ENCODE results near the gene PCCA.
"Not testable (repeated sequence)": the region's sequence is repeated elsewhere in the genome, so short reads cannot be mapped to it uniquely, and the experiment has no call there.

PCCA gene

DNA sequence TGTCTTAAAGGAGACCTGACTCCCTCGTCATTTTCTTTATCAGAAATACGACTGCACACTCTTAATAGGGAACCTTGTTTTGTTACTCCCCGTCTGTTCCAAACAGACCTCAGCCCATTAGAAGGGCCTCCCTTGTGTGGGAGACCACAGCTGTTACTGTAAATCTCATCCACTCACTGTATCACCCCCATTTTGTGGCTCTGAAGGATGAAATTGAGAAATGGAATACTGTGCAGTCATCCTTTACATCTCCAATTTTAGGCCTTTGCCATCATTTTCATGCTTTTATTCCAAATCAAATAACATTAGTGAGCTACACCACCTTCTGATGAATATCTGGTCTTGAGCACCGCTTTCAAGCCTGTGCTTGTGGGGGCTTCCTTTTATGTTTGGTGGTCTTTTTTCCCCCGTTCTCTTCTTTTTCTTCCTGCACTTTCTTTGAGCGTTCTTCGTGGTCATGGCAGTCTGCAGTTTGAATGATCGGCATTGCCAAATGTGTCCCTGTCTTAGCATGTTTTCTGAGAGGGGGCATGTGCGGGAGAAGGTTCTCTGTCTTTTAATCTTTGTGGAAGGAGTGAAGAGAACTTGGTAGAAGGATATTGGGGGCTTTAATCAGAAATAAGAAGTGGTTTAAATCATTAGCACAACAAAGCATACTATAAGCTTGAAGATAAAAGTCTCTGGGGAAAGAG is 433.9 kb downstream of the PCCA start:
- no peak overlapping the region for H3K4me3 ChIP-seq (ENCODE audit: low read depth in 1 of 2, low read length in 2 of 2)
- no peaks in the 10 kb centered on the region for H3K9me3 ChIP-seq (ENCODE audit: control insufficient read depth in 1 of 2, low read length in 2 of 2)
- no peaks in the 10 kb centered on the region for H3K27me3 ChIP-seq (ENCODE audit: low read depth, low read length)
- H3K36me3 ChIP-seq (ENCODE audit: control insufficient read depth in 1 of 2, insufficient read depth in 2 of 2, low read length in 2 of 2): peaks cover 7 to 14% of the 10 kb centered on the region in 2 donors
- H3K27ac ChIP-seq (ENCODE audit: low read length): no peak overlapping the region
- no peaks in the 10 kb centered on the region for H3K4me1 ChIP-seq (ENCODE audit: control insufficient read depth in 1 of 2, insufficient read depth in 2 of 2, low read length in 2 of 2)

DNA sequence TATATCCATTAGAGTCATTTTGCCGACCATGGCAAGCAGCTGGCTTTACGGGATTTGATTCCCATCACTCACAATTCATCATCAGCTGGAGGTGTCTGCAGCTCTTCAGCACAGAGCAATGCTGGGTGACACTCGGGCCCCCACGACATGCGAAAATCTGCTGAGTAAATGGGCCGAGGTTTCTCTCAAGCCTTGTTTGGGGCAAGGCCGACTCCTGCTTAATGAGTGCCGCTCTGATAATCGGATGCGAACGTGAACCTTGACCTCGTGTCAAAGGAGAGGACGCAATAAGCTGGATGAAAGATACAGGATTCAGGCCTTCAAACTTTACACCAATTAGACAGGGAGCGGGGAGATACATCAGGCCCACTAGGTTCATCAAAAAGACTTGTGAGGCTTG is 434.5 kb downstream of the PCCA start:
- no peaks in the 10 kb centered on the region for H3K9me3 ChIP-seq (ENCODE audit: control insufficient read depth in 1 of 2, low read length in 2 of 2)
- peaks cover 12 to 16% of the 10 kb centered on the region in 2 donors for H3K36me3 ChIP-seq (ENCODE audit: control insufficient read depth in 1 of 2, insufficient read depth in 2 of 2, low read length in 2 of 2)
- H3K27me3 ChIP-seq (ENCODE audit: low read depth, low read length): no peaks in the 10 kb centered on the region
- no peak overlapping the region for H3K27ac ChIP-seq (ENCODE audit: low read length)
- no peaks in the 10 kb centered on the region for H3K4me1 ChIP-seq (ENCODE audit: control insufficient read depth in 1 of 2, insufficient read depth in 2 of 2, low read length in 2 of 2)
- no peak overlapping the region for H3K4me3 ChIP-seq (ENCODE audit: low read depth in 1 of 2, low read length in 2 of 2)

DNA sequence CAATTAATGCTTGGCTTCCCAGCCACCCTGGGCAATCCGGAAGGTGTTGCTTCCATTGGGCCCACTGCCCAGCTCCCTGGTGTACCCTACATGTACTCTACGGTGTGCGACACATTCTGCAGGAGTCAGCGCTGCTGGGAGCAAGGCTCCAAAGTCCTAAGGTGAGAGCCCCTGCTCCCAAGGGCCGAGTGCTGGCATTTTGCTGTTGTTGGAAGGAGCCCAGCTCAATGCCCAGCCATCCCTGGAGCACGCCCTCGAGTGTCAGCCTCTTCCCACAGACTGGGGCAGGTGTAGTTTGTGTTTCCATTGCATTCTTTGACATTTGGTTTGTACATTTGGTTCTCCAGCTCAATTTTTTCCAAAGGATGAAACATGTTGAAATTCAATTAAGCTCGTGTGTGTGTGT is 435.1 kb downstream of the PCCA start:
- peaks cover 12 to 16% of the 10 kb centered on the region in 2 donors for H3K36me3 ChIP-seq (ENCODE audit: control insufficient read depth in 1 of 2, insufficient read depth in 2 of 2, low read length in 2 of 2)
- no peaks in the 10 kb centered on the region for H3K27me3 ChIP-seq (ENCODE audit: low read depth, low read length)
- no peaks in the 10 kb centered on the region for H3K9me3 ChIP-seq (ENCODE audit: control insufficient read depth in 1 of 2, low read length in 2 of 2)
- no peaks in the 10 kb centered on the region for H3K4me1 ChIP-seq (ENCODE audit: control insufficient read depth in 1 of 2, insufficient read depth in 2 of 2, low read length in 2 of 2)
- H3K27ac ChIP-seq (ENCODE audit: low read length): no peak overlapping the region
- no peak overlapping the region for H3K4me3 ChIP-seq (ENCODE audit: low read depth in 1 of 2, low read length in 2 of 2)

DNA sequence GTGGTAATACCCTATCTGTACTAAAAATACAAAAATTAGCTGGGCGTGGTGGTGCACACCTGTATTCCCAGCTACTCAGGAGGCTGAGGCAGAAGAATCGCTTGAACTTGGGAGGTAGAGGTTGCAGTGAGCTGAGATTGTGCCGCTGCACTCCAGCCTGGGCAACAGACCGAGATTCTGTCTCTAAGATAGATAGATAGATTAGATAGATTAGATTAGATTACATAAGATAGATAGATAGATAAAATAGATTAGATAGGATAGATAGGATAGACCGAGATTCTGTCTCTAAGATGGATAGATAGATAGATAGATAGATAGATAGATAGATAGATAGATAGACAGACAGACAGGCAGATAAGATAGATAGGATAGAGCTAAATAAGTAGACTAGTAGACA is 435.8 kb downstream of the PCCA start:
- H3K4me3 ChIP-seq (ENCODE audit: low read depth in 1 of 2, low read length in 2 of 2); H3K27me3 ChIP-seq (ENCODE audit: low read depth, low read length); H3K27ac ChIP-seq (ENCODE audit: low read length); H3K9me3 ChIP-seq (ENCODE audit: control insufficient read depth in 1 of 2, low read length in 2 of 2); H3K4me1 ChIP-seq (ENCODE audit: control insufficient read depth in 1 of 2, insufficient read depth in 2 of 2, low read length in 2 of 2): not testable (repeated sequence)
- H3K36me3 ChIP-seq (ENCODE audit: control insufficient read depth in 1 of 2, insufficient read depth in 2 of 2, low read length in 2 of 2): peaks cover 16 to 21% of the 10 kb centered on the region in 2 donors

DNA sequence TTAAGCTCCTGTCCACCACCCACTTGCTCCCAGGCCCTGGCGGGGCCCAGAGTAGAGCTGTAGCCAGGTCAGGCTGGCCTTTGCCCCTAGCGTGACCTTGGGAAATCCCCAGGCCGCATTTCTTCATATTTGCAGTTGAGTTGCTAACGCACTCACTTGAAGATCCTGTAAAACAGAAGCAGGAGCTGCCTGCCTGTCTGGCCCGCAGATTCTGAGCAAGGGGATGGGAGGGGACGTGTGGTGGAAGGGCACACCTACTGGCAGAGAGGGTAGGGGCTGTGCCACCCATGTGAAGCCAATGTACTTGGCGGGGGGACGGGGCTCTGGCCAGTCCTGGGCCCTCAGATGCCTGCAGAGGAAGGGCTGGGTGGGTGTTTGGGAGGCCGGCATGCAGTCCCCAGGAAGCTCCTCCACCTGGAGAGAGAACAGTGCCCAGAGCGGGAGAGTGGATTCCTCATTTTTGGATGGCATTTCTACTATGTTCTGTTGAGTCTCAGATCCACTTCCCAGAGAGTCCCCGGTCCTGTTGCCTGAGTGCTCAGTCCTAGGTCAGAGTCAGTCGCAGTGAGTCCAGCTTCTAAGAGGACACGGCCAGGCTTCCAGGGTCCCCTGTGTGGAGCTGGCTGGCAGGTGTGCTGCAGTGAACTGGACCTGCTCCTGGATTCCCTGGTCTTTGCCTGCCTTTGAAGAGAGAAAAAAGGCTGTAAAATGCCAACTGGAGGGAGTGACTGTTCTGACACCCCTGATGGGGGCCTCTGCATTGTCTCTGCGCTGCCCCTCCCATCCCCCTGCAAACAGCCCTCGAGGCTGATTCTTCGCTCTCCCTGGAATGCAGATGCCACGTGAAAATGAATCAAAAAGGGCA is 436.8 kb downstream of the PCCA start:
- H3K36me3 ChIP-seq (ENCODE audit: control insufficient read depth in 1 of 2, insufficient read depth in 2 of 2, low read length in 2 of 2): peaks cover 21 to 22% of the 10 kb centered on the region in 2 donors
- H3K4me1 ChIP-seq (ENCODE audit: control insufficient read depth in 1 of 2, insufficient read depth in 2 of 2, low read length in 2 of 2): no peaks in the 10 kb centered on the region

DNA sequence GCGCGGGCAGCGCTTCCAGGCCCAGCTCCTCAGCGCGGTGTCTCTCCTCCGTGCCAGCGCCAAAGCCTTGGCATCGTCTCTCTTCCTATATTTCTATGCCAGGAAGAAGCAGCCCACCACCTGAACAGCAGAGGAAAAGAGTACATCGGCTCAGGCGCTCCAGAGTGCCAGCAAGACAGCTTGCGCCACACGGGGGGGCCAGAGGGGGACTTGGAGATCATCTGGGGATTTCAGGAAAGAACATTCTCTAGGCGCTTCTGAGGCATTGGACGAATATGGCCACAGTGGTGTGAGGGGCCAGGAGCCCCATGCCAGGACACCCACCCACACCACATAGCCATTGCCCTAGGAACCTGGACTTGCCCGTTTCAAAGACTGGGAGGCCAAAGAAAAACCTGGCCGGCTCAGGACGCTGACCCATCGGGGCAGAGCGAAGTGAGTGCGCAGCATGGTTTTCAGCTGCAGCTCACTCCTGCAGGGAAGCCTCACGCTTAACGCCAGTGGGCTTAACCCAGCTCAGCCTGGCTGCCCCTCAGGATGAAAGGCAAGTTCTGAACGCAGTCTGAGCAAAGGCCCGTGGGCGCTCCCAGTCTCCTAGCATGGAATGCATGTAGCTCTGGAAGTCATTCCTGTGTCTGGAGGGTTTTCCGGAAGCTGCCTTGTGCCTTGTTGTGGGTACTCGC is 437.6 kb downstream of the PCCA start:
- no peaks in the 10 kb centered on the region for H3K4me1 ChIP-seq (ENCODE audit: control insufficient read depth in 1 of 2, insufficient read depth in 2 of 2, low read length in 2 of 2)
- no peak overlapping the region for H3K4me3 ChIP-seq (ENCODE audit: low read depth in 1 of 2, low read length in 2 of 2)
- H3K36me3 ChIP-seq (ENCODE audit: control insufficient read depth in 1 of 2, insufficient read depth in 2 of 2, low read length in 2 of 2): peaks cover 21 to 22% of the 10 kb centered on the region in 2 donors
- no peak overlapping the region for H3K27ac ChIP-seq (ENCODE audit: low read length)
- H3K9me3 ChIP-seq (ENCODE audit: control insufficient read depth in 1 of 2, low read length in 2 of 2): no peaks in the 10 kb centered on the region
- H3K27me3 ChIP-seq (ENCODE audit: low read depth, low read length): no peaks in the 10 kb centered on the region

More for the DNA sequence above, 436.8 kb downstream of the PCCA start:
- H3K9me3 ChIP-seq (ENCODE audit: control insufficient read depth in 1 of 2, low read length in 2 of 2): no peaks in the 10 kb centered on the region
- H3K27me3 ChIP-seq (ENCODE audit: low read depth, low read length): no peaks in the 10 kb centered on the region
- H3K4me3 ChIP-seq (ENCODE audit: low read depth in 1 of 2, low read length in 2 of 2): no peak overlapping the region
- H3K27ac ChIP-seq (ENCODE audit: low read length): no peak overlapping the region

DNA sequence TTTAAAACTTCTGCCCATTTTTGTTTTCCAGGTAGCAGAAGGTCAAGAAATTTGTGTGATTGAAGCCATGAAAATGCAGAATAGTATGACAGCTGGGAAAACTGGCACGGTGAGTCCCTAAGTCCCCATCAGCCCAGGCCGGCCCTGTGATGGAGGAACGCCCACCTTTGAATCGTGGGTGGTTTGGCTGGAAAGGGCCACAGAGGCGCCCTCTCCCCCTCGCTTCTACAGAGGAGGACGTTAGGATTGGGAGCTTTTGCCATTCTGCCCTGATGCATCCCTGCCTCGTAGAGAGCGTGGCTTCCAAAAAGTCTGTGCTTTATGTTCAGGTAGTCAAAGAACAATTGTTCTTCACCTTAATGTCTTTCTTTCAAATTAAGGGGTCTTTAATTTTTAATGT is 438.8 kb downstream of the PCCA start:
- Histone ChIP-seq H3K27ac (ENCODE audit: low read length) (no peak overlapping the region), H3K4me1 (ENCODE audit: control insufficient read depth in 1 of 2, insufficient read depth in 2 of 2, low read length in 2 of 2) (no peaks in the 10 kb centered on the region), H3K27me3 (ENCODE audit: low read depth, low read length) (no peaks in the 10 kb centered on the region), H3K9me3 (ENCODE audit: control insufficient read depth in 1 of 2, low read length in 2 of 2) (no peaks in the 10 kb centered on the region), H3K36me3 (ENCODE audit: control insufficient read depth in 1 of 2, insufficient read depth in 2 of 2, low read length in 2 of 2) (peaks cover 21 to 31% of the 10 kb centered on the region in 2 donors), H3K4me3 (ENCODE audit: low read depth in 1 of 2, low read length in 2 of 2) (no peak overlapping the region)

DNA sequence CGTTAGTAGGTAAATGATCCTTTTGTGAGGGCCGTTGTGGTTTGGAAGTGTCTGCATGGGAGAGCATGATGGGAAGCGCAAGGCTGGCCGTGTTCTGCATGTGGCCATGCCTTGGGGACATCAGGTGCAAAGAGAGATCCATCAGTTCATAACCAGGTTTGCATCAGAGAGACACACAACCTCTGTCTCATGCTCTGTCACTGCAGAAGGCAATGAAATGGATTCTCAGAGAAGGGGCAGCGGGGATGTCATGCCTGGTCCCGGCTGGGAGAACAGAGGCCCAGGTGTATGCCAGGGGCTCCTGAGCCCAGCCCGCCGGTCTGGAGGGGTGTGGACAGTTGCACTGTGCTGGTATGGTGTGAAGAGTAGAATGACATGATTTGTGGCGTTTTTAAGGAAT is 439.5 kb downstream of the PCCA start:
- Histone ChIP-seq H3K27ac (ENCODE audit: low read length) (no peak overlapping the region), H3K9me3 (ENCODE audit: control insufficient read depth in 1 of 2, low read length in 2 of 2) (no peaks in the 10 kb centered on the region), H3K4me3 (ENCODE audit: low read depth in 1 of 2, low read length in 2 of 2) (no peak overlapping the region), H3K4me1 (ENCODE audit: control insufficient read depth in 1 of 2, insufficient read depth in 2 of 2, low read length in 2 of 2) (no peaks in the 10 kb centered on the region), H3K36me3 (ENCODE audit: control insufficient read depth in 1 of 2, insufficient read depth in 2 of 2, low read length in 2 of 2) (peaks cover 21 to 31% of the 10 kb centered on the region in 2 donors), H3K27me3 (ENCODE audit: low read depth, low read length) (no peaks in the 10 kb centered on the region)

DNA sequence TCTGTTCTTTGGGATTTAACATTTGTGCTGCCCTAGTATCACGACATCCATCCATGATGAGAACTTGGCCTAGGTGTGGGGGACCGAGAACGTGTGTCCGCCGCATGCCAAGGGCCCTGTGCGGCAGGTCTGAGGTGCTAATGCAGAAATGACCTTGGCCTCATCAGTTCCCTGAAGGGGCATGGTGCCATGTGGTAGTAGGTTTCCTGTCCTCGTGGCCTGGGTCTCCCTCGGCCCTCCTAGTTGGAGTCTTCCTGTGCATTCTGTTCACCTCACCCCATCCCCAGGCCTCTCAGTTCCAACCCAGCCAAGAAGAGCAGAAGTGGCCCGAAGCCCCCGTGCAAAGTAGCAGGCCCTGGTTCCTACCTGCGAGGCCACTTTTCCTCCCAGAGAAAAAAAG is 439.9 kb downstream of the PCCA start:
- H3K36me3 ChIP-seq (ENCODE audit: control insufficient read depth in 1 of 2, insufficient read depth in 2 of 2, low read length in 2 of 2): peaks cover 21 to 29% of the 10 kb centered on the region in 2 donors
- H3K4me3 ChIP-seq (ENCODE audit: low read depth in 1 of 2, low read length in 2 of 2): no peak overlapping the region
- H3K9me3 ChIP-seq (ENCODE audit: control insufficient read depth in 1 of 2, low read length in 2 of 2): no peaks in the 10 kb centered on the region
- H3K27me3 ChIP-seq (ENCODE audit: low read depth, low read length): no peaks in the 10 kb centered on the region
- no peaks in the 10 kb centered on the region for H3K4me1 ChIP-seq (ENCODE audit: control insufficient read depth in 1 of 2, insufficient read depth in 2 of 2, low read length in 2 of 2)
- no peak overlapping the region for H3K27ac ChIP-seq (ENCODE audit: low read length)

DNA sequence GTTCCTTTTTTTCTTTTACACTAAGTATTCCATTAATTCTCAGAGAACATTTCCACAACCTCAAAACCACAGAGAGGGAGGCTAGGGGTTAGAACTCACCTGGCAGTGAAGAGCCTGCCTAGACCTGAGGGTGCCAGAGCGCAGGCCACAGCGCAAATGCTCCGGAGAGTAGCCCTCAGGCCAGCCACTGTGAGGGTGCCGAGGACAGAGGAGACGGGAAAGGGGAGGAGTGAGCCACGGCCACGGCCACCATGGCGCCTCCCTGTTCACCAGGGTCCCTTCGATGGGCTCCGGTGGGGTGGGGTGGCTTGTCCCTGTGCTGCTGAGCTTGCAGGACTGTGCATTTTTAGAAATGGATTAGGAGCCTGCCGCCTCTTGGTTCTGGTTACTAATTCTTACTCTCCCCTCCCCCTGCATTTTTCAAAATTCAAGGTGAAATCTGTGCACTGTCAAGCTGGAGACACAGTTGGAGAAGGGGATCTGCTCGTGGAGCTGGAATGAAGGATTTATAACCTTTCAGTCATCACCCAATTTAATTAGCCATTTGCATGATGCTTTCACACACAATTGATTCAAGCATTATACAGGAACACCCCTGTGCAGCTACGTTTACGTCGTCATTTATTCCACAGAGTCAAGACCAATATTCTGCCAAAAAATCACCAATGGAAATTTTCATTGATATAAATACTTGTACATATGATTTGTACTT is 440.9 kb downstream of the PCCA start:
- Histone ChIP-seq H3K27ac (ENCODE audit: low read length) (no peak overlapping the region), H3K4me1 (ENCODE audit: control insufficient read depth in 1 of 2, insufficient read depth in 2 of 2, low read length in 2 of 2) (no peaks in the 10 kb centered on the region), H3K27me3 (ENCODE audit: low read depth, low read length) (no peaks in the 10 kb centered on the region), H3K9me3 (ENCODE audit: control insufficient read depth in 1 of 2, low read length in 2 of 2) (no peaks in the 10 kb centered on the region), H3K36me3 (ENCODE audit: control insufficient read depth in 1 of 2, insufficient read depth in 2 of 2, low read length in 2 of 2) (peaks cover 21 to 26% of the 10 kb centered on the region in 2 donors), H3K4me3 (ENCODE audit: low read depth in 1 of 2, low read length in 2 of 2) (no peak overlapping the region)

Data from muscle layer of duodenum (tissue), 2 donors.